A549 (cell line): Measurements from ENCODE around the gene MAMDC4.

Experiments
- CHD2 ChIP-seq: fragments of 150-350 bp; IDR thresholded peaks from 2 replicates; pipeline ENCODE4 v1.6.1; 2014; ENCODE audit warnings: low read length; ENCODE audit not compliant: partially characterized antibody
- CTCF ChIP-seq: fragments of >200 bp; sonication (Bioruptor Twin); formaldehyde crosslinking; IDR thresholded peaks from 3 replicates; pipeline ENCODE4 v1.5.1; 2016
- EHMT2 ChIP-seq: fragments of 200-600 bp; sonication (generic); IDR thresholded peaks from 2 replicates; pipeline ENCODE4 v1.6.1; 2016; ENCODE audit warnings: antibody characterized with exemption, low read depth, mild to moderate bottlenecking, moderate library complexity
- HOXB5 ChIP-seq: fragments of 250-450 bp; sonication (Bioruptor Pico); IDR thresholded peaks from 2 replicates; pipeline ENCODE4 v1.5.0; 2020; ENCODE audit warnings: mild to moderate bottlenecking, moderate library complexity
- JUNB ChIP-seq: fragments of >200 bp; sonication (Bioruptor Twin); formaldehyde crosslinking; IDR thresholded peaks from 2 replicates; pipeline ENCODE4 v1.6.1; 2016
- PHF8 ChIP-seq: fragments of 200-600 bp; sonication (generic); IDR thresholded peaks from 2 replicates; pipeline ENCODE4 v1.6.1; 2016; ENCODE audit warnings: low read depth, mild to moderate bottlenecking, antibody characterized with exemption, moderate library complexity, borderline replicate concordance
- POLR2A ChIP-seq: IDR thresholded peaks from 2 replicates; pipeline ENCODE4 v1.6.1; 2012; ENCODE audit warnings: mild to moderate bottlenecking, low read length
- RAD21 ChIP-seq, 2 experiments: fragments of >200 bp in 1 of 2; sonication (Bioruptor Twin) in 1 of 2; formaldehyde crosslinking in 1 of 2; IDR thresholded peaks in 1 of 2; conservative IDR thresholded peaks in 1 of 2; 2 replicates in 1 of 2; 3 replicates in 1 of 2; pipeline ENCODE4 v1.6.1; 2012 to 2018; ENCODE audit warnings: inconsistent platforms in 1 of 2
- ZFP36 ChIP-seq: fragments of 450-650 bp; IDR thresholded peaks from 2 replicates; pipeline ENCODE4 v1.6.1; 2014; ENCODE audit warnings: borderline replicate concordance; ENCODE audit not compliant: partially characterized antibody
- ZSCAN20 ChIP-seq: fragments of 250-450 bp; sonication (Bioruptor Pico); IDR thresholded peaks from 2 replicates; pipeline ENCODE4 v1.8.0; 2022; ENCODE audit warnings: mild to moderate bottlenecking, moderate library complexity
- TF ChIP-seq, protein P1 (sequence below): IDR thresholded peaks from 2 replicates; pipeline ENCODE4 v1.6.1; 2012

- TF ChIP-seq CTCF, result no peak
- no peak for TF ChIP-seq PHF8
- TF ChIP-seq HOXB5 (CRISPR knock-in tag), result no peak
- TF ChIP-seq JUNB, result no peak
- no peak for TF ChIP-seq EHMT2
- TF ChIP-seq RAD21 (conservative IDR thresholded peaks at IDR 0.05 in 1 of 2, IDR thresholded peaks at IDR 0.05 in 1 of 2), result no peak
- TF ChIP-seq POLR2A, result no peak
- TF ChIP-seq, protein P1, sequence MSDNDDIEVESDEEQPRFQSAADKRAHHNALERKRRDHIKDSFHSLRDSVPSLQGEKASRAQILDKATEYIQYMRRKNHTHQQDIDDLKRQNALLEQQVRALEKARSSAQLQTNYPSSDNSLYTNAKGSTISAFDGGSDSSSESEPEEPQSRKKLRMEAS, result no peak
- no peak for TF ChIP-seq ZSCAN20 (CRISPR knock-in tag)
- TF ChIP-seq CHD2, result no peak
- TF ChIP-seq ZFP36, result no peak
Measured at GRCh38 chr9:136835932-136836904, 15.9 kb upstream of the MAMDC4 start.
